Activated CD4-positive, alpha-beta T cell treated with anti-CD3 and anti-CD28 coated beads for 24 hours (primary cell): ENCODE results near the gene LGALS9C.
"Not testable (repeated sequence)": the region's sequence is repeated elsewhere in the genome, so short reads cannot be mapped to it uniquely, and the experiment has no call there.

Experiments
- DNase-seq, 2 donors: peaks; one replicate each; pipeline ENCODE4 v3.0.0-alpha.2; 2020; ENCODE audit warnings: low read depth in 2 of 2

The LGALS9C gene

DNA sequence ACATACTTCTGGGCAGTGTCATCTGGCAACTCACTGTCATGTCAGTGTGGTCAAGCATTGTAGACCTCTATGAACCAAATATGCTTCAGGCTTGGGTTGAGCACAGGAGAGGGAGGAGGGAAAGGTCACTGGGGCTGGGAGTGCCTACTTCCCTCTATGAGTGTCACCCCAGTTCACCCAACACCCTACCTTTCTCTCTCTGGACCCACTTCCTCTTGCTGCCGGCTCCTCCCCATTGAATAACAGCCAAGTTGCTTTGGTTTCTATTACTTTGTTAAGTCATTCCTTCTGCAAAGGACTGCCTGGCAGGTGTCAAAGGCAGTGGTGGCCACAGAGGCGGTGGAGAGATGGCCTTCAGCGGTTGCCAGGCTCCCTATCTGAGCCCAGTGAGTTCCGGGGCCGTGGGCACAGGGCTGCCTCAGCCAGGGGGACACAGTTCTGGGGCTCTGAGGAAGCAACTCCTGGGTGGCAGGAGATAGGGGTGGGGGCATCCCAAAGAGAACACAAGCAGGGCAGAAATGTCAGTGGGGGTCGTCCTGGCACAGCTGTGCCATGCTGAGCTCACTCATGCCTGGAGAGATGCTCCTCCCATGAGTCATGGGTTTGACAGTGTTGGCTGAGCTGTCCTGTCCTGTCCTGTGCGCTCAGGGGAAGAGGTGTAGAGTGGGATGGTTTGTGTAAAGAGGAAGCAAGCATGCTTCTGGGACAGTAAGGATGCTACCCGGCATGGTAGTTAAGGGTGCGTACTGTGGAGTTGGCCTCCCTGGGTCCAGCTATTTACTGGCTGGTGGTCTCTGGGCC, at the start of gene LGALS9C:
Gene LGALS9C, plus strand, starts transcription at position 282 of the 801 bp plus-strand sequence. Its CDS starts 66 bp downstream, at position 348.
- DNase-seq, result not testable (repeated sequence)

DNA sequence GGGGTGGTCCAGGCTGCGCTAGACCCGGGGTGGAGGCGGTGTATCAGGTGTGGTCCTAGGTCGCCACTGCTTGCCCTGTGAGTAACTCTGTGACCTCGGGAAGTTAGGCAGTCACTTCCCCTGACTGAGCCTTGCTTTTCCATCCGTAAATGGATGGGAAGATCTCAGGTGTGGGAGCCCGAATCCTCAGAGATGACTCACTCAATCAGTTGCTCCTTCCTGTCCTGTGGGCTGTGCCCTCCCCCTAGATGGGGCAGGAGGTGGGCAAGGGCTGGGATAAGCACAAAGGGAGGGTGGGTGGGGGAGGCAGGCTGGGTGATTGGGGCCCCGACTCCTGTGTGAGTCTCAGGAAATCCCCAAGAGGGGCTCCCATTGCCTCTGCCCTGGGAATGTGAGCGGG, 44.4 kb upstream of the LGALS9C start:
- DNase-seq, result not testable (repeated sequence)

DNA sequence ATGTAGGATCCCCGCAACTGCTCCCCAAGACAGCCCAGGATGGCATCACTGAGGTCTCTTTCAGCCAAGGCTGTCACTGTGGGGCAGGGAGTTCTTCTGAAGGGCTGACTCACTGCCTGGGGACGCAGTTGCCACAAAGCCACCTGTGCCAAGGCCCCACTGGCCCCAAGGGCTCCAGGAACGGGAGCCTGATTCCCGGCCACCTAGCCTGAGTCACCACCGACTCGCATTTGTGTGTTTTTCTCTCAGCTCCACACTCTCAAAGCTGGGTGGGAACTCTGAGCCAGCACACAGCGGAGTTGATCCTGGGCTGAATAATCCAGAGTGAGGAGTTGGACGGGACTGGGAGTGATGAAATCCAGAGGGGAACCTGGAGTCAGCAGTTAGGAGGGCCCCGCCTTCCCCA, 37.1 kb upstream of the LGALS9C start:
- DNase-seq, result not testable (repeated sequence)

DNA sequence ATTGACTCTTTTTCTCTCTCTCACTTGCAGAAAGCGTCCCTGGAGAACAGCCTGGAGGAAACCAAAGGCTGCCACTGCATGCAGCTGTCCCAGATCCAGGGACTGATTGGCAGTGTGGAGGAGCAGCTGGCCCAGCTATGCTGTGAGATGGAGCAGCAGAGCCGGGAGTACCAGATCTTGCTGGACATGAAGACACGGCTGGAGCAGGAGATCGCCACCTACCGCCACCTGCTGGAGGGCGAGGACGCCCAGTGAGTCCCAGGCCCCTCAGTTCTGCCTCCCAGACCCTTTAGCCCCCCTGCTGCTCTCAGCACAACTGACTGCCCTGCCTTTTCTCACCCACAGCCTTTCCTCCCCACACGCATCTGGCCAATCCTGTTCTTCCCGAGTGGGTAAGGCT, 34.5 kb upstream of the LGALS9C start:
- peak; percentile 11 to 52 for DNase-seq

DNA sequence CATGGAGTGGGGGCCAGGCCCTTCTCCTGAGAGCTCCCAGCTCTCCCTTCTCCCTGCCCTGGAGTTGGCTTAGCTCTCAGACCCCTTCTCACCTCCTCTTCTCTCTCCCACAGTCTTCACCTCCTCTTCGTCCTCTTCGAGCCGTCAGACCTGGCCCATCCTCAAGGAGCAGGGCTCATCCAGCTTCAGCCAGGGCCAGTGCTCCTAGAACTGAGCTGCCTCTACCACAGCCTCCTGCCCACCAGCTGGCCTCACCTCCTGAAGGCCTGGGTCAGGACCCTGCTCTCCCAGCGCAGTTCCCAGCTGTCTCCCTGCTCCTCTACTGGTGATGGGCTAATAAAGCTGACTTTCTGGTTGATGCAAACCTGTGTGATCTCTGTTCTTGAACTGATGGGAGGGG, 34.1 kb upstream of the LGALS9C start:
- not testable (repeated sequence) for DNase-seq

DNA sequence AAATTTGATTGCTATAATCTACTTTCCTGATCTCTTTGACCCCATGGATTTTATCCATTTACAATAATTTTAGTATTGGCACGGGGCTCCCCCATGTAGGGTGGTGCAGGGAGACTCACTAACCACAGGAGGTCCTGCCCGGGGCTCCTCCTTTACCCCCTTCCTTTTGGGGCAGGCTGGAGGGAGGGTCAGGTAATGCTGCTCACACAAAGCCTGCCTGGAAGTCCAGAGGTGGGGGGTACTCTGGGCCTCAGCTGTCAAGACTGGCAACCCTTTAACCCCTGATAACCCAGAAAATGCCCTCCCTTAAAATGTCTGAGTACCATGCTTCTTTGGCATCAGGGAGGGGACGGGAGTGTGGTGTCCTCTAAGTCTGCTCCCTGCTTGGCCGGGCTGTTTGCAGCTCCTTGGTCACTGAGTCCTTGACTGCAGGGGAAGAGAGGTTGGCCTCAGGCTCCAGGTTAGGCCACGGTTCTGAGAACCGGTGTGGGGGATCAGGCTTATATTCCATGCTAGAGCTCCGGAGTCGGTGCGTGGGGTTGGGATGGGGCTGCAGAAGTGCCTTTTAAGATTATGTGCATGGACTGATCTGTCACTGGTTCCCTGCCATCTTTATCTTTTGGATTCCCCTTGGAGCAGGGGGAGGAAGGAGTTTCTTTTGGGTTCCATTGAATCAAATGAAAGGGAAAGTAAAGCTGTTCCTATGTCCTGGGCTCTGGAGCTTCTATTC, 28.9 kb upstream of the LGALS9C start:
- not testable (repeated sequence) for DNase-seq

DNA sequence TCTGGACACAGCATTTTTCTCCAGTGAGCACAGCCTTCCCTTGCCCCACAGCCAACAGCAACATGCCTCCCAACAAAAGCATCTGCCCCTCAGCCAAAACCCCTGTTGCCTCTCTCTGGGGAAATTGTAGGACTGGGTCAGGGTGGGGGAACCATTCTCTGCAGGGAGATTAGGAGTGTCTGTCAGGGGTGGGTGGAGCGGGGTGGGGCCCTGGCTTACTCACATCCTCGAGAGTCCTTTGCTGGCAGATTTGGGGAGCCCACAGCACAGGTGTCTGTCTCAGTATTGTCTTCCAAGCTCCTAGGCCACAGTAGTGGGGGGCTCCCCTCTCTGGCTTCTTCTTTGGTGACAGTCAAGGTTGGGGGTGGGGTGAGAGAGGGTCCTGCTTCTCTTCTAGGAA, 28.3 kb upstream of the LGALS9C start:
- not testable (repeated sequence) for DNase-seq

DNA sequence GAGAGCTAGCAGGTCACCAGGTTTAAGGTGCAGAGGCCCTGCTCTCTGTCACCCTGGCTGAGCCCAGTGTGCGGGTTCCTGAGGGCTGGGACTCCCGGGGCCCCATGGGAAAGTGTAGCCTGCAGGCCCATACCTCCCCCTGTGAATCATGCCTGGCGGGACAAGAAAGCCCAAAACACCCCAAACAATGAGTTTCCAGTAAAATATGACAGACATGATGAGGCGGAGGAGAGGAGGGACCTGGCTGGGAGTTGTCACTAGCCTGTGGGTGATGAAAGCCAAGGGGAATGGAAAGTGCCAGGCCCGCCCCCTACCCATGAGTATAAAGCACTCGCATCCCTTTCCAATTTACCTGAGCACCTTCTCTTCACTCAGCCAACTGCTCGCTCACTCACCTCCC, 26.8 kb upstream of the LGALS9C start:
- DNase-seq, result not testable (repeated sequence)

DNA sequence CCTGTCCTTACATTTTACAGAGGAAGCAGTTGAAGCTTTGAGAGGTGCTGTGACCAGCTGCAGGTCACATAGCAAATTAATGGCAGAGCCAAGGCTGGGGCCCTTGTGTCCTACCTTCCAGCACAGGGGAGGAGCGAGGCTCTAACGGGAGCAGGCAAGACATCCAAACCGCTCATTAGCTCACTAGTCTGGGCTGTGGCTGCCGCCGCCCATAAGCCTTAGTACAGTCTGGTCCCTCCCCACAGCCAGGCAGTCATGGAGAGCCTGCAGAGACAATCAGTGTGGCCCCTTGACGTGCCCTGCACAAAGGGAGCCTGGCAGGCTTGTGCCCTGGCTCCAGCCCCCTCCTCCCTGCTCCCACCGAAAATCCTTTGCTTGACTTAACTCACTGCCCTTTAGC, 25.6 kb upstream of the LGALS9C start:
- not testable (repeated sequence) for DNase-seq

DNA sequence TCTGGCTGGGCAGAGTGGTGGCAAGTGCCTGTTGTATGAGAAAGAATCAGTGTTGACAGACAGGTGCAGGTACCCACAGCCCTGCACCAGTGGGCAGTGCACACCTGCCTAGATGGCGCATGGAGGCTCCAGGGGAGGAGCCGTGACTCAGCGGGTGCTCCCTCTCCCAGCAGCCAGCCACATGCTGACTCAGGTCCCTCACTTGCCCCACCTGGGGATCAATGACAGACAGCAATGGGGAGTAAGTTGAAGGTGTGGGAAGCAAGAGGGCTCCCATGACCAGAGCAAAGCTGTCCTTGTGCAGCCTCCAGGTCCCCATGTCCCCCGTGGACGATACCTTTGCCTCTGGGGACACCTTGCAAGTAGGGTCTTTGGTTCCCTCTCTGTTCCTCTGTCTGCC, 24.6 kb upstream of the LGALS9C start:
- DNase-seq, result not testable (repeated sequence)

DNA sequence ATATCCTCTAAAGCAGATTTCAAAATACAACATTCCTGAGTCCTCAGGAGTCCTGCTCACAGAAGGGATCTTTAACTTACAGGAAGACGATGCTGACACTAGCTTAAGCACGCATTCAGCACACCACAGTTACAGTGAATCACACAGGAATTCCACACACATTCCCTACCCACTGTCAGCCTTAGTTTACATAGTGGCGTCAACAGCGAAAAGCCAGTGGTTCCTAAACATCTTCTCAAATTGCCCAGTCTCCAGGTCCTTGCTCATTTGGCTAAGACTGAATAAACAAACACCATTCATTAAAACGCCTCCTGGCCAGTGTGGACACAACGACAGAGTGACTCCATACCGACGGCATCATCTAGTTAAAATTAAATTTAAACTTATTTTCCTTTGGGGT, 17.6 kb upstream of the LGALS9C start:
- not testable (repeated sequence) for DNase-seq

DNA sequence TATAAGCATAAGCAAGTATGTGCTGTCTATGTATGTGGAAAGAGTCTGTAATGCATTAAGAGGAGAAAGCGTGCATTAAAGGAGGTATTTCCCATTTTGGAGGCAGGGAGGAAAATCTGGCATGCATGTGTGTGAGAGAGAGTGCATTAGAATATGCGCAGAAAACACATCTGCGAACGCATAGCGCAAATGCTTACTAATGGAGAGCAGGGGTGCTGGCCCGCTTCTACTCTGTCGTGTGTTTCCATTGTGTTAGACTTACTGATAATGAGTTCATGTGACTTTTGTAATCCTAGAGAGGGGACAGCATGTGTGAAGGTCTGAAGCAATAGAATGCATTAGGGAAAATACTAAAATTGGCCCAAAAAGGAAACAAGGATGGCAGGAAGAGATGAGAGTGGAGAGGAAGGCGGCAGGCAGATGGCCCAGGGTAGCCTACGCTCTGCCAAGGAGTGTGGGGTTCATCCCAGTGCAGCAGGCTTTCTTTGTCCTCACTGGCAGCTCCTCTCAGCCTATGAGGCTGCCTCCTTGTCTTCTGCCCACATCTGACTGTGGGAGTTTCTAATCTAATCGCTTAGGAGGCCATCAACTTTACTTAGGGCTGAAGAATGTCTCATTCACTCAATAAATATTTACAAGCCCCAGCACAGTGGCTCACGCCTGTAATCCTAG, 12.6 kb upstream of the LGALS9C start:
- DNase-seq, result not testable (repeated sequence)

DNA sequence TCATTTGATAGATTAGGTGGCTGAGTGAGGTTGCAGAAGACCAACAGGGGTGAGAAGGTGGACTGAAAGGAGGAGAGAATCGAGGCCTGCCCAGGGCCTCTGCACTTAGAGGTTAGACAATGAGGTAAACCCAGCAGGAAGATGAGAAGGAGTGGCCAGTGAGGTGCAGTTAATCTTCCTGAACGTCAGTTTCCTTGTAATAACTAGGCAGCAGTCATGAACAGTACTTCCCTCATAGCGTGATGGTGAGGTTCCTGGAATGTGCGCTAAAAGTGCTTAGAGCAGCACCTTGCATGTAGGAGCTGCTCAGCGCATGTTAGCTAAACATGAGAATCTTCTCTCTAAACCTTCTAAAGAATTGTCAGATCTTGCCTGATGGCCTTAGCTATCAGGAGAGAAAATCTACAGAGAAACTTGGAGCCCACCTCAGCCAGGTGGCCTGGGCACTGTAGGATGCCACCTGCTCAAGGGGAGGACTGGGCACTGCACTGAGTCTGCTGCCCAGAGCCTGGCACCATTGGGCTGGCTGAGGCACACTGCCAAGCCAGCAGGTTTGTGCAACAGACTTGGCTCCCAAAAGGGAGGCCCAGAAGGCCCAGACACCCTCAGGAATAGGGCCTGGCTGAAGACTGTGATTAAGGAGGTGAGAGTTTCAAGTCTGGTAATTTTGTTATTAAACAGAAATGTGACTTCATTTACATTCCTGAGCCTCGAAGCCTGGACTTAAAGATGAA, 10.2 kb upstream of the LGALS9C start:
- not testable (repeated sequence) for DNase-seq

DNA sequence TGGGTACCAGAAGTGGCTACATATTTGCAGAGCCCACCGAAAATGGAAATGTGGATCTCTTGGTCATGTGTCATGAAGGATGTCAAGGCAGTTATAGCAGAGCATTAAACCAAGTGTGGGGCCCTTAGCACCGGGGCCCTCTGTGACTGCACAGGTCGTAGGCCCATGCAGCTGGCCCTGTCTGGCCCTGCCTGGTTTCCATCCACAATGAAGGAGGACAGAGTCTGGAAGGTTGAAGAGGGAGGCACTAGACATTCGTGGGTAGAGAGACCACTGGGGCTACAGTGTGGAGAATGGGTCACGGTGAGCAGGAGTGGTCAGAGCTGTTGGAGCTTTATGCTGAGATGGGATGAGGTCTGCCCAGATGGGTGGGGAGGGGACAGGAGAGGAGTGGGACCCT, 9.6 kb upstream of the LGALS9C start:
- DNase-seq, result not testable (repeated sequence)

DNA sequence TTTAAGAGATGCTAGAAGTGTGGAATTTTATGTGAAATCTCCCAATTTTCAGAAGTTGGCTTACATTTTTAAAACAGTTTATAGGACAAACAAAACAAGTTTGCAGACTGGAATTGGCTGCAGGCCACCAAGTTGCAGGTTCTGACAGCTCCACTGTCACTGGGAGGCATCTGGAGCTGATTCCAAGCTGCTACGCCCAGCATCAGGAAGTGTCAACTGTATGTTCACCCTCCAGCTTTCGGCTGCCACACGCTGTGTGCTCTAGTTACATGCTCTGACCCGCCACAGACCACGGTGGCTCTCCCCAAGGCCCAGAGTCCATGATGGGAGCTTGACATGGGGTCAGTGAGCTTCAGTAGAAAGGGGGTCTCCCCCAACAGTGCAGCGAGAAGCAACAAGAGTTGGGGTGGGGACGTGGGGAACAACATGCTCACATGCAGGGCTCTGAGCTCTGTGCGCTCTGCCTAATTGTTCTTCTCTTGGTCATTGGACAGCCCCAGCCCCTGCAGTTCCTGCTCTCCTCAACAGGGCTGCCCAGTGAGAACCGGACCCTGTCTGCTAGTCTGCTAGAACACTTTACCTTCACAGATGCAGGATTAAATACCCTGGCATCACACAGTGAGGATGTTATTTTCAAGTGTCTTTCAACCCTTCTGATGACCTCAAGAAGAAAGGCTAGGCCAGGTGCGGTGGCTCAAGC, 8.0 kb upstream of the LGALS9C start:
- not testable (repeated sequence) for DNase-seq

DNA sequence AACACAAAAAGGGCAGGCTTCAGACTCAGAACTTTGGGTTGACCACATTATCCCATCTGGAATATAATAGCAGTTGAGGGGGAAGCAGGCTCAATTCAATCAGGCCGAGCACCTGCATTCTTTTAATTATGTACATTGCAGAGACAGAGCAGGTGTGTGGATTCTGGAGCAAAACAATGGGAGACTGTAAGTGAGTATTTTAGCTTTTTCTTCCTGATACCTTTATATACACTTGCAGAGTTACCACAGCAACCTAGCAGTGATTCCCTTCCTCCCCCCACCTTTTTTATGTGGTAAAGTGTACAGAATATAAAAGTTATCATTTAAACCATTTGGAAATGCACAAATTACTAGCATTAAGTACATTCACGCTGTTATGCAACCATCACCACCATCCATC, 6.8 kb upstream of the LGALS9C start:
- DNase-seq, result not testable (repeated sequence)

DNA sequence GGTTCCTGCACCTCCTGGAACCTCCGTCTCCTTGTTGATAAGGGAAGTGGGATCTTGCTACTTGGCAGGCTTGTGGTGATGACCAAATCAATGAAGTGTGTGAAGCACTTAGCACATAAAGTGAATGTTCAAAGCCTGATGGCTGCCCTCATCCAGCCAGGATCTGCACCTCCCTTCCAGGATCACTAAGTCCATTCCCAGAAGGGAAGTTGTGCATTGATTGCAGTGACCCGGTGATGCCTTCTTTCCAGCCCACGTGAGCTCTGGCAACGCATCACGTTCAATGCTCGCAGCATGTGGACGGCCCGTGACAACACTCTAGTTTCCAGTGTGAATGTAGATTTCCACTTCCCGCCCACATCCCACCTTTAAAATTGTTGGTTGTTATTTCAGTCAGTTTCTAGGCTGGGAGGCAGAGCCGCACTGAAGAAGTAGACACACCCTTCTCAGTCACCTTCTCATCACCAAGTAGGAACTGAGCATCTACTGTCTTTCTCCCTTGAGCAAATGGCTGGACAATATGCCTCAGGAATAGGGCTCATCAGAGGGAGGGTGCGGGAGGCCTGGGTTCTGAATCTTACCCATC, 6.2 kb upstream of the LGALS9C start:
- DNase-seq, result not testable (repeated sequence)

DNA sequence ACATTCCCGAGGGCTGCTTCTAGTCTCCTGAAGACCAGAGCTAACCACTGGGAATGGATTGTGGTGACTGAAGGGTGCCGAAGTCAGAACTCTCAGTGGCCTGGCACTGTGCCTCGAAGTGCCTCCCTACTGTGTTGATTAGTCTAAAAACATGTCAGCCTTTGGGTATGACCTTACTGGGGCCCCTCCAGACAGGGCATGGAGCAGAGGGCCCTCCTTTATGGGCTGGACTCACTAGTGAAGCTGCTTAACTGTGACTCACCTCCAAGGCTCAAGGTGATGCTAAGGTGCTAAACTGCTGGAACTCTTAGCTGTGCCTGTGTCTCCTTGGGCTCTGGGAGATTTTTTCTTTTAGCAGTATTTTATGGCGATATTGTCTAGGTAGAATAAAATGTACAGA, 2.6 kb upstream of the LGALS9C start:
- DNase-seq, result not testable (repeated sequence)

DNA sequence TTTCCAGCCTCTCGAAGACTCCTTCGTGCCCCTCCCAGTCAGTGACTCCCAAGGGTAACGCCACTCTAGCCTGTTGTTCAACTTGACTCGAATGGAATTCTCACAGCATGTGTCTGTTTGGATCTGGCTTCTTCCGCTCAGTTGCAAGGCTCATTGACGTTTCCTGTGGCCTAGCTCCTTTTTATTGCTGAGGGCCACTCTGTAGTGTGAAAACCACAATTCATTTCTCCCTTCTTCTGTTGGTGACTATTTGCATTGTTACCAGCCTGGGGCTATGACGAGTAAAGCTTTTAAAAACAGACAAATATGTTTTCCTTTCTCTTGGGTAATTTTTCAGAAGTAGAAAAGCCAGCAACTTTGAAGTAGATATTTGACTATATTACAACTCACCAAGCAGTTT, 1.8 kb upstream of the LGALS9C start:
- DNase-seq, result not testable (repeated sequence)

DNA sequence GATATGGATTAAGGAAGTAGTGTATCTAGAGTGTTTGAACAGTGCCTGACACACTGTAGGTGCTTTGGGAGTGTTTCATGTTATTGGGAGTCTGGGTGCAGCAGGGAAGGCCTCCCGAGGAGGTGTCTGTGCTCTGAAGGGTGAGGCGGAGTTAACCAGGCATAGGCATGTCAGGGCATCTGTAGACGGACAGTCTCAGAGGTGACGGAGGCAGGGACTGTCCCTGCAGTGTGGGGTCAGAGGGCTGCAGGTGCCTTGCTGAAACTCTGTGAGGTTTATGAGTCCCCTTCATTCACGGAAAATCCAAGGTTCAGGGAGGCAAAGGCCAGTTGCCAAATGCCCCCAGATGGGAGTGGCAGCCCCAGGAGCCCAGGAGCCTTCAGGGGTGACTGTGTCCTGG, 778 bp downstream of the LGALS9C start:
- DNase-seq, result not testable (repeated sequence)

DNA sequence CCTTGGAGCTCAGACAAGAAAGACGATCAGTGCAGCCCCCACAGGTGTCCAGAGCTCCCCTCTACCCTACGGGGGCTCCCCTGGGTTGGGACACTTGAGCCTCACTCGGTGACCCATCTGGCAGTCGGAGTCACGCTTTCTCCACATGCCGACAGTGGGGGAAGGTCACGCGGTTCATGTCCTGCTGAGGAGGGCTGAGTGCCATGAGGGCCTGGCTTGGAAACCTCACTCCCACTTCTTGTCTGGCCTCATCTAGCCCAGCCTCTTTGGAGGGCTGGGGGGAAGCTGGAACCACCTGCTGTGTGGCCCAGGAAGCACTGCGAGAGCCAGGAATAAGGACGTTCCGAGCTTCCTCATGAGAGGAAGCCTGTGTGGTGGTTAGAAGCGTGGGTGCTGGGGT, 1.8 kb downstream of the LGALS9C start:
- DNase-seq, result not testable (repeated sequence)
